Mesothelial cell of epicardium (in vitro differentiated cells): ENCODE data around the gene METTL2B. TPM values are rescaled to one million over a fixed set of nuclear protein-coding genes. Genes with fewer than 3 reads are reported as not detected.
A peak's percentile ranks its signal among the peaks of the same experiment; 100 is the strongest.
"Not testable (repeated sequence)": the region's sequence is repeated elsewhere in the genome, so short reads cannot be mapped to it uniquely, and the experiment has no call there.

Source experiments
- DNase-seq, 2 experiments: peaks; one replicate each; pipeline ENCODE4 v3.0.0; 2021; ENCODE audit warnings: low spot score in 2 of 2; ENCODE audit not compliant: unreplicated experiment in 2 of 2
- H3K27ac Mint-ChIP-seq: 2 replicates; pipeline ENCODE4 v1.8.0; 2021; ENCODE audit warnings: mixed read lengths
- H3K27me3 Mint-ChIP-seq: 2 replicates; pipeline ENCODE4 v1.8.0; 2021; ENCODE audit warnings: low read depth, mixed read lengths
- H3K36me3 Mint-ChIP-seq: 2 replicates; pipeline ENCODE4 v1.8.0; 2021; ENCODE audit warnings: mixed read lengths
- H3K4me1 Mint-ChIP-seq: 2 replicates; pipeline ENCODE4 v1.8.0; 2021; ENCODE audit warnings: mixed read lengths
- H3K4me3 Mint-ChIP-seq: 2 replicates; pipeline ENCODE4 v1.8.0; 2021; ENCODE audit warnings: mild to moderate bottlenecking, moderate library complexity, mixed read lengths
- H3K9me3 Mint-ChIP-seq: 2 replicates; pipeline ENCODE4 v1.8.0; 2021; ENCODE audit warnings: mixed read lengths
- CTCF ChIP-seq: fragments of 200-600 bp; sonication (generic); IDR thresholded peaks from one replicate; pipeline ENCODE4 v1.5.0; 2021; ENCODE audit warnings: antibody characterized with exemption; ENCODE audit not compliant: unreplicated experiment
- total RNA-seq: library from RNA; stranded (reverse); gene quantifications from 3 replicates; pipeline ENCODE4 v1.2.1, GENCODE V29; 2021

Gene METTL2B
- total RNA-seq, 1 donor from 2014 or later: 39.9 TPM

GRCh38 chr7:128530855-128531104 is 54.2 kb downstream of the METTL2B start:
- H3K36me3 Mint-ChIP-seq: peaks cover 11% of the 10 kb centered on the region
- no peak for TF ChIP-seq CTCF
- peaks cover 21% of the 10 kb centered on the region for H3K4me1 Mint-ChIP-seq
- no peak for DNase-seq
- H3K27ac Mint-ChIP-seq: no peak overlapping the region
- H3K4me3 Mint-ChIP-seq: no peak overlapping the region
- no peaks in the 10 kb centered on the region for H3K9me3 Mint-ChIP-seq
- no peaks in the 10 kb centered on the region for H3K27me3 Mint-ChIP-seq

- not testable (repeated sequence) for H3K9me3 Mint-ChIP-seq
These were observed 54.8 kb downstream of the METTL2B start for GRCh38 chr7:128531105-128531954.

GRCh38 chr7:128531955-128532478 is 55.5 kb downstream of the METTL2B start:
- DNase-seq: peak in 1 of 2 experiments; percentile 59
- not testable (repeated sequence) for H3K9me3 Mint-ChIP-seq

More at GRCh38 chr7:128531105-128531954, 54.8 kb downstream of the METTL2B start:
- not testable (repeated sequence) for H3K27me3 Mint-ChIP-seq
- DNase-seq: peak; percentile 70 to 79
- H3K36me3 Mint-ChIP-seq: peaks cover 11% of the 10 kb centered on the region
- peak overlapping the region; percentile 86 for H3K4me3 Mint-ChIP-seq
- peaks cover 21% of the 10 kb centered on the region for H3K4me1 Mint-ChIP-seq
- H3K27ac Mint-ChIP-seq: peak overlapping the region; percentile 30

GRCh38 chr7:128532956-128533355 is 56.4 kb downstream of the METTL2B start:
- peaks cover 13% of the 10 kb centered on the region for H3K36me3 Mint-ChIP-seq
- peaks cover 22% of the 10 kb centered on the region for H3K4me1 Mint-ChIP-seq
- DNase-seq, H3K9me3 Mint-ChIP-seq, H3K27me3 Mint-ChIP-seq: not testable (repeated sequence)
- peak overlapping the region; percentile 86 for H3K4me3 Mint-ChIP-seq
- peak overlapping the region; percentile 97 for H3K27ac Mint-ChIP-seq

More at GRCh38 chr7:128531955-128532478, 55.5 kb downstream of the METTL2B start:
- H3K27me3 Mint-ChIP-seq: not testable (repeated sequence)
- peak overlapping the region; percentile 97 for H3K27ac Mint-ChIP-seq
- peak overlapping the region; percentile 86 for H3K4me3 Mint-ChIP-seq
- H3K36me3 Mint-ChIP-seq: peaks cover 12% of the 10 kb centered on the region
- peaks cover 21% of the 10 kb centered on the region for H3K4me1 Mint-ChIP-seq

GRCh38 chr7:128537410-128537809 is 60.9 kb downstream of the METTL2B start:
- not testable (repeated sequence) for H3K4me3 Mint-ChIP-seq
- peaks cover 17% of the 10 kb centered on the region for H3K36me3 Mint-ChIP-seq

GRCh38 chr7:128542530-128542929 is 66.0 kb downstream of the METTL2B start:
- H3K4me1 Mint-ChIP-seq, H3K4me3 Mint-ChIP-seq, H3K27me3 Mint-ChIP-seq, DNase-seq, H3K27ac Mint-ChIP-seq, H3K9me3 Mint-ChIP-seq: not testable (repeated sequence)
- peaks cover 27% of the 10 kb centered on the region for H3K36me3 Mint-ChIP-seq

More at GRCh38 chr7:128537410-128537809, 60.9 kb downstream of the METTL2B start:
- not testable (repeated sequence) for H3K9me3 Mint-ChIP-seq, H3K27me3 Mint-ChIP-seq, DNase-seq
- peak overlapping the region; percentile 69 for H3K27ac Mint-ChIP-seq
- H3K4me1 Mint-ChIP-seq: peaks cover 20% of the 10 kb centered on the region

GRCh38 chr7:128543300-128543699 is 66.8 kb downstream of the METTL2B start:
- DNase-seq, H3K4me3 Mint-ChIP-seq, H3K9me3 Mint-ChIP-seq, H3K27me3 Mint-ChIP-seq, H3K27ac Mint-ChIP-seq, H3K4me1 Mint-ChIP-seq: not testable (repeated sequence)
- peaks cover 25% of the 10 kb centered on the region for H3K36me3 Mint-ChIP-seq

- H3K9me3 Mint-ChIP-seq, H3K27ac Mint-ChIP-seq, H3K4me1 Mint-ChIP-seq: not testable (repeated sequence)
These were observed 69.8 kb downstream of the METTL2B start for GRCh38 chr7:128546319-128546851.

GRCh38 chr7:128550920-128551319 is 74.4 kb downstream of the METTL2B start:
- H3K36me3 Mint-ChIP-seq: peaks cover 22% of the 10 kb centered on the region
- H3K9me3 Mint-ChIP-seq: no peaks in the 10 kb centered on the region
- no peak overlapping the region for H3K27ac Mint-ChIP-seq
- no peaks in the 10 kb centered on the region for H3K27me3 Mint-ChIP-seq
- no peaks in the 10 kb centered on the region for H3K4me1 Mint-ChIP-seq
- H3K4me3 Mint-ChIP-seq: no peak overlapping the region
- no peak for DNase-seq
- no peak for TF ChIP-seq CTCF

More at GRCh38 chr7:128546319-128546851, 69.8 kb downstream of the METTL2B start:
- not testable (repeated sequence) for H3K27me3 Mint-ChIP-seq, H3K4me3 Mint-ChIP-seq, DNase-seq
- peaks cover 29% of the 10 kb centered on the region for H3K36me3 Mint-ChIP-seq

- H3K9me3 Mint-ChIP-seq, H3K4me1 Mint-ChIP-seq, H3K27ac Mint-ChIP-seq: not testable (repeated sequence)
These were observed 77.8 kb downstream of the METTL2B start for GRCh38 chr7:128554394-128554793.

More at GRCh38 chr7:128554394-128554793, 77.8 kb downstream of the METTL2B start:
- DNase-seq, H3K4me3 Mint-ChIP-seq, H3K27me3 Mint-ChIP-seq: not testable (repeated sequence)
- peaks cover 24% of the 10 kb centered on the region for H3K36me3 Mint-ChIP-seq
